Heart left ventricle (tissue), 16 donors: ENCODE results near the gene TIAL1. TPM values are rescaled to one million over a fixed set of nuclear protein-coding genes. Genes with fewer than 3 reads are reported as not detected.
"Not testable (repeated sequence)": the region's sequence is repeated elsewhere in the genome, so short reads cannot be mapped to it uniquely, and the experiment has no call there.

Experiments
- ATAC-seq, 4 donors: fragments of 200-7000 bp; cut with Tn5 transposase; one replicate each; pipeline ENCODE4 v1.9.1; 2020 to 2022; ENCODE audit warnings: moderate library complexity in 4 of 4, mild to moderate bottlenecking in 3 of 4, moderate number of reproducible peaks in 1 of 4
- DNase-seq, 5 donors: peaks; one replicate each; pipeline ENCODE4 v3.0.0-alpha.2; 2020
- H3K27ac ChIP-seq, 12 donors: fragments of 200-600 bp; sonication (generic) in 4 of 12; one replicate each; pipeline versions ENCODE4 v1.5.0 to v1.8.0; 2016 to 2022; ENCODE audit warnings: mild to moderate bottlenecking in 2 of 12
- H3K27me3 ChIP-seq, 9 donors: fragments of 200-600 bp; sonication (generic) in 2 of 9; one replicate each; pipeline versions ENCODE4 v1.5.1 to v1.8.0; 2016 to 2022; ENCODE audit warnings: mild to moderate bottlenecking in 3 of 9
- H3K36me3 ChIP-seq, 9 donors: fragments of 200-600 bp; sonication (generic) in 2 of 9; one replicate each; pipeline versions ENCODE4 v1.5.0 to v1.8.0; 2018 to 2022; ENCODE audit warnings: mild to moderate bottlenecking in 2 of 9
- H3K4me1 ChIP-seq, 12 donors: fragments of 200-600 bp; sonication (generic) in 4 of 12; one replicate each; pipeline versions ENCODE4 v1.5.0 to v1.8.0; 2016 to 2022; ENCODE audit warnings: mild to moderate bottlenecking in 3 of 12
- H3K4me3 ChIP-seq, 12 donors: fragments of 200-600 bp; sonication (generic) in 4 of 12; one replicate each; pipeline versions ENCODE4 v1.5.0 to v1.8.0; 2017 to 2022; ENCODE audit warnings: mild to moderate bottlenecking in 9 of 12, moderate library complexity in 4 of 12
- H3K9me3 ChIP-seq, 12 donors: fragments of 200-600 bp; sonication (generic) in 4 of 12; one replicate each; pipeline versions ENCODE4 v1.5.0 to v1.8.0; 2016 to 2022; ENCODE audit warnings: mild to moderate bottlenecking in 1 of 12
- POLR2A ChIP-seq, 2 donors: fragments of 450-650 bp; IDR thresholded peaks; one replicate each; pipeline ENCODE4 v1.6.1; 2017; ENCODE audit warnings: antibody characterized with exemption in 2 of 2, mild to moderate bottlenecking in 2 of 2, moderate library complexity in 2 of 2
- WGBS, 4 donors: extraction: QIAGEN DNeasy Blood & Tissue Kit in 2 of 4; methylation state at CpG; one replicate each; pipeline versions ENCODE4 v1.1.5 to v1.1.7; 2013 to 2018; 5-methylcytosine and 5-hydroxymethylcytosine counted together
- intact Hi-C, 10 donors: fragments of 100-400 bp; cut with DNase I; formaldehyde crosslinking; loops; one replicate each; pipeline versions ENCODE4 v1.11.1 to v1.14.2; 2022
- polyA plus RNA-seq, 2 donors: library from polyadenylated mRNA; stranded (reverse); fragments of 200-250 nt; gene quantifications; one replicate each; pipeline ENCODE4 v1.2.3, GENCODE V29; 2013
- total RNA-seq, 9 donors: library from RNA; depleted of rRNA in 2 of 9; stranded (reverse); fragments of >200 nt in 2 of 9; fragmentation: NEBNext Ultra II Directional in 3 of 9; extraction: Animal tissue kit (Norgen Biotek cat#: 25700) in 3 of 9; gene quantifications; one replicate each; pipeline versions ENCODE4 v1.1.0 to v1.2.4, GENCODE V29; 2016 to 2023
- TF ChIP-seq, protein P1 (sequence below), 12 donors: fragments of 200-600 bp; sonication (generic) in 4 of 12; IDR thresholded peaks; one replicate each; pipeline versions ENCODE4 v1.5.0 to v1.8.0; 2018 to 2022; ENCODE audit warnings: antibody characterized with exemption in 12 of 12, mild to moderate bottlenecking in 5 of 12
- donor health status: ischemic (EF 13 %, LVEDD 7.1; RV severe dilation, severe dysfunction).
- donor health status: healthy with polysubstance abuse.
- donor health status: DM: no; HTN: yes; CAD: no.
- donor health status: DM: no; HTN: no; CAD: no.
- donor health status: ischemic (EF 25% LVEDD 6.9; RV normal size, moderate dysfunction).
- donor health status: ischemic (EF 25% LVEDD 5.7; RV mildly dilated, moderate dysfunction).
- donor health status: healthy.
- donor health status: DM: yes; HTN: yes; CAD: no.
- donor health status: ischemic (EF 35%, LVEDD 5.7; RV mildly dilated, moderate dysfunction).
- donor health status: nonischemic (EF 11% LVEDD 7.7; RV severe dilation, severe dysfunction).
- donor health status: DM: yes; HTN: yes; CAD: no.
- donor health status: PGD.
- donor health status: ischemic (EF 29% LVEDD 5.4; RV normal size, mild dysfunction).
- donor health status: nonischemic (EF 23%, LVEDD 6.1; RV moderate dilation, normal function).

The TIAL1 gene
- total and polyA plus RNA-seq, 11 donors, result 24.8 to 86.3 (median 65.2) TPM

DNA sequence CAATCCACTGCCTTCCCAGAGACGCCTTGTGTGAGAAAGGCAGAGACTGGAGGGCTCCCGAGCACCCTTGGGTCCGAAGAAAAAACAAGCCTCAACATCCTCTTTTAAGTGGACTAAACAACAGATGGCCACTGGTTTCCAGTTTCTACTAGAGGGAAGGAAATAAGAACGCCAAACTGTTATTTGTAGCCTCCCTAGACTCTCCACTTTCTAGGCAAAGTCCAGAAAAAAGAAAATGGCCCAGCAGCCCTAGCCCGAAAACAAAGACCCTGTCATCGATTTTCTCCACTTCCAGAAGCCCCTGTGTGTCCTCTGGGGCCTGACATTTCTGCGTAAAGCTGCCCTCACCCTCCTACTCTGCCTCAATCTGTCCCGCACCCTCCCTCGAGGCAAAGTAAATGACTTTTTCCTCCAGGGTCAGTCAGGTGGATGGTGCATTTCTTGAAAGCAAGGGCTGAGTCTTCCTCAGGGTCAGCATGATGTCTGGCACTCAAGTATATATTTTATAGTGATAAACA is 60.2 kb downstream of the TIAL1 start:
- DNase-seq (no peak), ATAC-seq (peak in 2 of 4 donors; percentile 29 to 37)
- H3K36me3 ChIP-seq, result peaks cover 0 to 4% (median 0%) of the 10 kb centered on the region in 9 donors
- intact Hi-C loops, result no loop called here
- TF ChIP-seq POLR2A (IDR thresholded peaks at IDR 0.05), result no peak
- TF ChIP-seq, protein P1, sequence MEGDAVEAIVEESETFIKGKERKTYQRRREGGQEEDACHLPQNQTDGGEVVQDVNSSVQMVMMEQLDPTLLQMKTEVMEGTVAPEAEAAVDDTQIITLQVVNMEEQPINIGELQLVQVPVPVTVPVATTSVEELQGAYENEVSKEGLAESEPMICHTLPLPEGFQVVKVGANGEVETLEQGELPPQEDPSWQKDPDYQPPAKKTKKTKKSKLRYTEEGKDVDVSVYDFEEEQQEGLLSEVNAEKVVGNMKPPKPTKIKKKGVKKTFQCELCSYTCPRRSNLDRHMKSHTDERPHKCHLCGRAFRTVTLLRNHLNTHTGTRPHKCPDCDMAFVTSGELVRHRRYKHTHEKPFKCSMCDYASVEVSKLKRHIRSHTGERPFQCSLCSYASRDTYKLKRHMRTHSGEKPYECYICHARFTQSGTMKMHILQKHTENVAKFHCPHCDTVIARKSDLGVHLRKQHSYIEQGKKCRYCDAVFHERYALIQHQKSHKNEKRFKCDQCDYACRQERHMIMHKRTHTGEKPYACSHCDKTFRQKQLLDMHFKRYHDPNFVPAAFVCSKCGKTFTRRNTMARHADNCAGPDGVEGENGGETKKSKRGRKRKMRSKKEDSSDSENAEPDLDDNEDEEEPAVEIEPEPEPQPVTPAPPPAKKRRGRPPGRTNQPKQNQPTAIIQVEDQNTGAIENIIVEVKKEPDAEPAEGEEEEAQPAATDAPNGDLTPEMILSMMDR (IDR thresholded peaks at IDR 0.05), result no peak
- H3K4me3 ChIP-seq, result peak overlapping the region in 1 of 12 donors; percentile 20
- H3K9me3 ChIP-seq, result no peaks in the 10 kb centered on the region
- peaks cover 0 to 69% (median 0%) of the 10 kb centered on the region in 12 donors for H3K4me1 ChIP-seq
- no peaks in the 10 kb centered on the region for H3K27me3 ChIP-seq
- H3K27ac ChIP-seq, result peak overlapping the region in 3 of 12 donors; percentile 11 to 92 (median 75)
- 71 to 83% (median 80%) methylated on average over 9 of the region's 9 CpGs for WGBS, 4 donors

DNA sequence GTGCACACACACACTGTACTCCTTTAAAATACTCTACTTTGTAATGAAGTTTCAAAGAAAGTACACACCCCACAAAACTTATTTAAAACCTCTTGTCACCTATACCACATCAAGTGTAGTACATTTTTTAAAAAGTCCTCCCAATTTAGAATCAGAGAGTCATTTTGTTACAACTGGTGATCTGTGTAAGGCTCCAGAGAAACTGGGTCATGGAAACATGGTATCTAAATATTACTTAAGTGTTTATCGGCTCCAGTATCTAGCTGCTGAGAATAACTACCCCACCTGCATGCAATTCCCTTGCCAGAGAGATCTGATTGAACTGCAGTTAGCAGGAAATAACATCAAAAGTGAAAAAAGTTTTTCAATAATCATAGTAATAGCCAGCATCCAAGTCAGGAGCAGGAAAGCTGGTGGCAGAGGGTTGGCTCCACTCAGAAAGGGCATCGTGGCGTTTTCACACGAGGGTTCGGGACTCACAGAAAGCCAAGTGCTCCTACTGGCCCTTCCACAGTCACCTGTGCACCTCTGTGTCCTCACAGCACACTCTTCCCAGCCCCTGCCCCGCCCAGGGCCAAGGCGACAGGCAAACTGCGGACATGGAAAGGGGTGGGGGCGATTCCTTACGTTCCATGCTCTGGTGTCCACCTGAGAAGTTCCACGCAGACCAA is 60.8 kb downstream of the TIAL1 start:
- no peaks in the 10 kb centered on the region for H3K27me3 ChIP-seq
- 81 to 90% (median 83%) methylated on average over 11 of the region's 11 CpGs for WGBS, 4 donors
- no peaks in the 10 kb centered on the region for H3K9me3 ChIP-seq
- H3K4me1 ChIP-seq, result peaks cover 0 to 64% (median 0%) of the 10 kb centered on the region in 12 donors
- ATAC-seq, result no peak
- DNase-seq, result no peak
- peak overlapping the region in 3 of 12 donors; percentile 11 to 92 (median 75) for H3K27ac ChIP-seq
- TF ChIP-seq, protein P1 (IDR thresholded peaks at IDR 0.05), result no peak
- H3K4me3 ChIP-seq, result peak overlapping the region in 1 of 12 donors; percentile 20
- intact Hi-C loops, result no loop called here
- peaks cover 0 to 4% (median 0%) of the 10 kb centered on the region in 9 donors for H3K36me3 ChIP-seq

DNA sequence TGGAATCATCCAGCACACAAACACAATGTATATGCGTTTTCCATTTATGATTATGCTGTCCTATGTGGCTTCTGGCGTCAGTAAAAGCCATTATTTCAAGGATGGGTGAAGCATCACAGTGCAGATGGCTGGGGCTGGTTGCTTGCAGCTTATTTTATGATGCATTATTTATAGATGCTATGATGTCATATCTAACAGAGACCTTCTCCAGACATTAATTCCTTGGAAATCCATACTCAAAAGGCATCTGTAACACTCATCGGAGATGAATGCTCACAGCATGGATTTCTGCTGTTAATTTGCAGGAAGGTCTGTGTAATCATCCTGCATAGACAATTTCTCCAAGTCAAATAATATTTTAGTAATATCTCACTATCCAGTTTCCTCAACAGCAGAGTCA is 61.5 kb downstream of the TIAL1 start:
- H3K27ac ChIP-seq, result peak overlapping the region in 1 of 12 donors; percentile 40
- no peak for TF ChIP-seq POLR2A (IDR thresholded peaks at IDR 0.05)
- TF ChIP-seq, protein P1 (IDR thresholded peaks at IDR 0.05), result no peak
- DNase-seq (no peak), ATAC-seq (no peak)
- peaks cover 0 to 60% (median 0%) of the 10 kb centered on the region in 12 donors for H3K4me1 ChIP-seq
- H3K36me3 ChIP-seq, result peaks cover 0 to 4% (median 0%) of the 10 kb centered on the region in 9 donors
- no peaks in the 10 kb centered on the region for H3K9me3 ChIP-seq
- intact Hi-C loops, result no loop called here
- no peak overlapping the region for H3K4me3 ChIP-seq
- WGBS, 4 donors, result 71 to 82% (median 74%) methylated on average over 3 of the region's 3 CpGs
- H3K27me3 ChIP-seq, result no peaks in the 10 kb centered on the region

DNA sequence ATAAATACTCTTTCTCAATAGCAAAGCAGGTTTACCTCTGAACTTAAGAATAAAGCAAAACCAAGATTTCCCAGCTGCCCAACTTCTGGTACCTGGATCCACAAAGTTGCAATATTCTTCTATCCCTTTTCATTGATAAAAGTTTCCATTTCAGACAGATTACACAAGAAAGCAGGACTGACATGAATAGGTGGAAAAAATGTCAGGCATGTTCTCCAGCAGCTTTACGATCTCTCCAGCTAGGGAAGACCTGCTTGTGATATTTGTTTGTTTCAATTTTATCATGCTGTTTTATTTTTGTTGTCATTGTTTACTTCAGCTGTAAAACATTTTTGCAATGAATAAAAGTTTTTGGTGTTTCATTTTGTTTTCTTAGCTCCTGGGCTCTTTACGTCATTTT is 63.3 kb downstream of the TIAL1 start:
- 94 to 96% (median 95%) methylated on average over 2 of the region's 2 CpGs for WGBS, 4 donors
- intact Hi-C loops, result no loop called here

DNA sequence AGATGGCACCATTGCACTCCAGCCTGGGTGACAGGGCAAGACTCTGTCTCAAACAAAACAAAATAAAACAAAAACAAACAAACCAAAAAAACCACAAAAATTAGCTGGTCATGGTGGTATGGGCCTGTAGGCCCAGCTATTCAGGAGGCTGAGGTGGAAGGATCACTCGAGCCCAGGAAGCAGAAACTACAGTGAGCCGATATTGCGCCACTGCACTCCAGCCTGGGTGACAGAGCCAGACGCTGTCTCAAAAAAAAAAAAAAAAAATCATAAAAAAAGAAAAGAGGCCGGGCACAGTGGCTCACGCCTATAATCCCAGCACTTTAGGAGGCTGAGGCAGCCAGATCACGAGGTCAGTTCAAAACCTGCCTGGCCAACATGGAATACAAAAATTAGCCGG is 64.0 kb downstream of the TIAL1 start:
- H3K36me3 ChIP-seq, H3K27me3 ChIP-seq, DNase-seq, intact Hi-C loops, H3K9me3 ChIP-seq, H3K4me3 ChIP-seq, ATAC-seq: not testable (repeated sequence)
- H3K4me1 ChIP-seq, result peaks cover 0 to 36% (median 0%) of the 10 kb centered on the region in 12 donors
- peak overlapping the region in 2 of 12 donors; percentile 45 to 46 for H3K27ac ChIP-seq
- 88 to 94% (median 90%) methylated on average over 8 of the region's 8 CpGs for WGBS, 4 donors

More for the DNA sequence above, 63.3 kb downstream of the TIAL1 start:
- no peaks in the 10 kb centered on the region for H3K27me3 ChIP-seq
- peak overlapping the region in 1 of 12 donors; percentile 46 for H3K27ac ChIP-seq
- H3K4me1 ChIP-seq, result peaks cover 0 to 42% (median 0%) of the 10 kb centered on the region in 12 donors
- no peak for ATAC-seq
- no peaks in the 10 kb centered on the region for H3K9me3 ChIP-seq
- no peak overlapping the region for H3K4me3 ChIP-seq
- peaks cover 0 to 4% (median 0%) of the 10 kb centered on the region in 9 donors for H3K36me3 ChIP-seq
- no peak for TF ChIP-seq POLR2A (IDR thresholded peaks at IDR 0.05)
- TF ChIP-seq, protein P1 (IDR thresholded peaks at IDR 0.05), result no peak
- no peak for DNase-seq

DNA sequence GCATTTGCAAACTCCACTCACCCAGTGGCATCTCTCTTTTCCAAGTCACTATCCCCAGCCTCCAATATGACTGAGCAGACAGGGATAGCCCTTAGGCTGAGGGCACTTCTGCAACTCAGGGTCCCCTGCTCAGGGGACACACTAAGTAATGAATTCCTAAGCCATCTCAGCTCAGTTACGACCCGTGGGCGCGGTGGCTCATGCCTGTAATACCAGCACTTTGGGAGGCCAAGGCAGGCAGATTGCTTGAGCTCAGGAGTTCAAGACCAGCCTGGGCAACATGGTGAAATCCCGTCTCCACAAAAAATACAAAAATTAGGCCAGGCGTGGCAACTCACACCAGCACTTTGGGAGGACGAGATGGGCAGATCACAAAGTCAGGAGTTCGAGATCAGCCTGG is 64.5 kb downstream of the TIAL1 start:
- Histone ChIP-seq H3K4me1 (peaks cover 0 to 31% (median 0%) of the 10 kb centered on the region in 12 donors), H3K27ac (peak overlapping the region in 1 of 12 donors; percentile 45)
- intact Hi-C loops, H3K9me3 ChIP-seq, H3K4me3 ChIP-seq, H3K36me3 ChIP-seq, DNase-seq, H3K27me3 ChIP-seq, ATAC-seq: not testable (repeated sequence)
- 88 to 97% (median 93%) methylated on average over 8 of the region's 8 CpGs for WGBS, 4 donors
